B cell (primary cell): ENCODE measurements around the gene NPBWR2. TPM values are rescaled to one million over a fixed set of nuclear protein-coding genes. Genes with fewer than 3 reads are reported as not detected.

Source experiments
- ATAC-seq: fragments of 200-7000 bp; cut with Tn5 transposase; one replicate; pipeline ENCODE4 v1.10.0; 2021; ENCODE audit warnings: low read depth, mild to moderate bottlenecking, moderate number of reproducible peaks, moderate library complexity
- CTCF ChIA-PET: fragments of 350-600 bp; sonication (Branson Sonifier 250); formaldehyde crosslinking; loops from one replicate; lab custom pipeline; 2021; ENCODE audit warnings: antibody characterized with exemption, inconsistent platforms; lab: Charles Lee
- POLR2A ChIA-PET: fragments of 350-600 bp; sonication (Branson Sonifier 250); formaldehyde crosslinking; loops from one replicate; lab custom pipeline; 2021; ENCODE audit warnings: antibody characterized with exemption; lab: Charles Lee
- DNase-seq: peaks from one replicate; pipeline ENCODE4 v3.0.0; 2013
- H2AFZ ChIP-seq: 2 replicates; pipeline ENCODE4 v1.6.1; 2012; ENCODE audit warnings: mild to moderate bottlenecking, low read depth, low read length; ENCODE audit not compliant: insufficient read depth, poor library complexity, severe bottlenecking
- H3K27ac ChIP-seq, 2 donors: 1 replicate in 1 of 2; 2 replicates in 1 of 2; pipeline ENCODE4 v1.5.1; 2012 to 2013; ENCODE audit warnings: low read length in 2 of 2, mild to moderate bottlenecking in 2 of 2, moderate library complexity in 1 of 2
- H3K27me3 ChIP-seq, 4 experiments: fragments of 200-600 bp in 1 of 4; sonication (generic) in 1 of 4; replicated peaks in 1 of 4; 1 replicate in 2 of 4; 2 replicates in 2 of 4; pipeline versions ENCODE4 v1.6.1 to v1.7.0; 2013 to 2016; ENCODE audit warnings: low read length in 3 of 4, mild to moderate bottlenecking in 2 of 4, mixed read lengths in 1 of 4, moderate library complexity in 1 of 4; ENCODE audit not compliant: insufficient read depth in 4 of 4, control insufficient read depth in 3 of 4; ENCODE audit errors: control extremely low read depth in 1 of 4
- H3K36me3 ChIP-seq, 2 experiments: replicated peaks in 1 of 2; 1 replicate in 1 of 2; 2 replicates in 1 of 2; pipeline versions ENCODE4 v1.6.1 to v1.7.1; 2013; ENCODE audit warnings: low read length in 1 of 2; ENCODE audit not compliant: insufficient read depth in 2 of 2, control insufficient read depth in 1 of 2; ENCODE audit errors: control extremely low read depth in 1 of 2, extremely low read depth in 1 of 2
- H3K4me1 ChIP-seq, 2 donors: fragments of 200-600 bp in 1 of 2; sonication (generic) in 1 of 2; 1 replicate in 1 of 2; 2 replicates in 1 of 2; pipeline versions ENCODE4 v1.5.1 to v1.6.1; 2013 to 2017; ENCODE audit warnings: low read length in 2 of 2; ENCODE audit not compliant: control insufficient read depth in 2 of 2, insufficient read depth in 2 of 2
- H3K4me2 ChIP-seq: replicated peaks from 2 replicates; pipeline ENCODE3; 2012; ENCODE audit warnings: mild to moderate bottlenecking, low read depth, low read length; ENCODE audit not compliant: poor library complexity, severe bottlenecking
- H3K4me3 ChIP-seq, 5 experiments: fragments of 200-600 bp in 1 of 5; sonication (generic) in 1 of 5; 1 replicate in 3 of 5; 2 replicates in 2 of 5; pipeline versions ENCODE4 v1.5.1 to v1.7.0; 2011 to 2016; ENCODE audit warnings: low read length in 4 of 5, mild to moderate bottlenecking in 4 of 5, low read depth in 2 of 5, control low read depth in 1 of 5, moderate library complexity in 1 of 5; ENCODE audit not compliant: insufficient read depth in 1 of 5; ENCODE audit errors: control extremely low read depth in 1 of 5, extremely low read depth in 1 of 5
- H3K79me2 ChIP-seq: fragments of 200-600 bp; sonication (generic); one replicate; pipeline ENCODE4 v1.6.0; 2016; ENCODE audit warnings: low read length; ENCODE audit not compliant: control insufficient read depth, insufficient read depth
- H3K9ac ChIP-seq: fragments of 200-600 bp; sonication (generic); 2 replicates; pipeline ENCODE4 v1.6.1; 2017; ENCODE audit warnings: mild to moderate bottlenecking, low read length, moderate library complexity
- H3K9me3 ChIP-seq, 3 donors: one replicate each; pipeline versions ENCODE4 v1.6.1 to v1.7.1; 2013; ENCODE audit warnings: low read length in 2 of 3; ENCODE audit not compliant: control insufficient read depth in 2 of 3, insufficient read depth in 1 of 3; ENCODE audit errors: control extremely low read depth in 1 of 3
- H4K20me1 ChIP-seq: 2 replicates; pipeline ENCODE4 v1.6.0; 2012; ENCODE audit warnings: mild to moderate bottlenecking, low read length; ENCODE audit not compliant: insufficient read depth, control insufficient read depth, poor library complexity, severe bottlenecking
- H3K27ac Mint-ChIP-seq: one replicate; pipeline ENCODE4 v1.8.0; 2021; ENCODE audit warnings: mixed read lengths
- H3K27me3 Mint-ChIP-seq: one replicate; pipeline ENCODE4 v1.8.0; 2021; ENCODE audit warnings: mixed read lengths
- H3K4me1 Mint-ChIP-seq: one replicate; pipeline ENCODE4 v1.8.0; 2021; ENCODE audit warnings: mixed read lengths
- H3K4me3 Mint-ChIP-seq: one replicate; pipeline ENCODE4 v1.8.0; 2021; ENCODE audit warnings: mixed read lengths
- H3K9me3 Mint-ChIP-seq: one replicate; pipeline ENCODE4 v1.8.0; 2022; ENCODE audit warnings: mixed read lengths; ENCODE audit not compliant: insufficient read depth
- CTCF ChIP-seq: fragments of 200-600 bp; IDR thresholded peaks from one replicate; pipeline ENCODE4 v1.8.0; 2022; ENCODE audit warnings: antibody characterized with exemption, mild to moderate bottlenecking
- EZH2 ChIP-seq: IDR thresholded peaks from 2 replicates; pipeline ENCODE4 v1.6.1; 2012; ENCODE audit warnings: borderline replicate concordance, low read depth, mild to moderate bottlenecking, moderate library complexity, low read length; ENCODE audit not compliant: insufficient read depth, poor library complexity, severe bottlenecking
- WGBS: methylation state at CpG from one replicate; pipeline ENCODE4 v1.1.5; 2013; ENCODE audit warnings: missing lambda C conversion rate; ENCODE audit not compliant: insufficient coverage; 5-methylcytosine and 5-hydroxymethylcytosine counted together
- intact Hi-C: fragments of 100-400 bp; cut with micrococcal nuclease; formaldehyde crosslinking; loops from one replicate; pipeline ENCODE4 v1.10.0; 2022
- polyA plus RNA-seq: library from polyadenylated mRNA; depleted of rRNA; stranded (reverse); fragments of >200 nt; gene quantifications from 2 replicates; pipeline ENCODE4 v1.2.3, GENCODE V29; 2012
- total RNA-seq, 2 donors: library from RNA; stranded (reverse); fragments of 120-200 nt in 1 of 2; gene quantifications; 1 replicate in 1 of 2; 2 replicates in 1 of 2; pipeline versions ENCODE4 v1.2.3 to v1.2.4, GENCODE V29; 2013 to 2022

The NPBWR2 gene
- total and polyA plus RNA-seq, 2 donors (not counting 1 experiment from before 2014, with no cell fraction given), result 0.21 TPM; not detected in 1

GRCh38 chr20:64074184-64074789 lies 33.1 kb downstream of the NPBWR2 start:
- ATAC-seq, result no peak
- 73% methylated on average over 28 of the region's 28 CpGs for WGBS
- Histone ChIP-seq H3K9me3 (no peaks in the 10 kb centered on the region), H3K4me1 (peaks cover 26 to 76% of the 10 kb centered on the region in 2 donors), H3K4me3 (no peak overlapping the region), H4K20me1 (peaks cover 78% of the 10 kb centered on the region), H3K9ac (no peak overlapping the region), H3K4me2 (no peak overlapping the region), H3K36me3 (peaks cover 0 to 48% of the 10 kb centered on the region in 2 experiments), H3K27me3 (no peaks in the 10 kb centered on the region), H3K79me2 (peaks cover 30% of the 10 kb centered on the region), H2AFZ (no peak overlapping the region), H3K27ac (no peak overlapping the region)
- TF ChIP-seq EZH2, result no peak
- DNase-seq, result peak; percentile 28
- Mint-ChIP-seq H3K4me3 (no peak overlapping the region), H3K27me3 (no peaks in the 10 kb centered on the region), H3K27ac (peak overlapping the region; percentile 50), H3K9me3 (no peaks in the 10 kb centered on the region), H3K4me1 (peaks cover 57% of the 10 kb centered on the region)
- intact Hi-C loops, result no loop called here
- ChIA-PET CTCF (interaction anchor here (0.6 to 1.0 kb wide), 3 partner anchors 12 to 331 kb away, joined by 3 read pairs; partner anchors contain the start of gene PRPF6), POLR2A (interaction anchor here (0.6 to 0.7 kb wide), 3 partner anchors 12 to 114 kb away, joined by 3 to 4 read pairs (median 4); no protein-coding TSS in a partner anchor)

GRCh38 chr20:64073476-64074183 lies 33.7 kb downstream of the NPBWR2 start:
- WGBS, result 83% methylated on average over 34 of the region's 37 CpGs
- Histone ChIP-seq H3K4me3 (no peak overlapping the region), H3K4me2 (no peak overlapping the region), H3K36me3 (peaks cover 0 to 48% of the 10 kb centered on the region in 2 experiments), H3K27ac (no peak overlapping the region), H3K4me1 (peaks cover 26 to 83% of the 10 kb centered on the region in 2 donors), H2AFZ (no peak overlapping the region), H3K9ac (no peak overlapping the region), H3K9me3 (no peaks in the 10 kb centered on the region), H3K79me2 (peaks cover 31% of the 10 kb centered on the region), H4K20me1 (peaks cover 78% of the 10 kb centered on the region), H3K27me3 (no peaks in the 10 kb centered on the region)
- intact Hi-C loops, result no loop called here
- CTCF ChIA-PET, result interaction anchor here (0.9 to 1.0 kb wide), 2 partner anchors 11 to 93 kb away, joined by 3 read pairs; partner anchors contain the start of gene PRPF6
- no peak overlapping the region for H3K4me3 Mint-ChIP-seq
- POLR2A ChIA-PET, result interaction anchor here (0.6 kb wide), 1 partner anchor 113 kb away, joined by 4 read pairs; no protein-coding TSS in a partner anchor
- DNase-seq, result no peak
- ATAC-seq, result no peak
- no peak for TF ChIP-seq CTCF
- no peak for TF ChIP-seq EZH2
- no peaks in the 10 kb centered on the region for H3K9me3 Mint-ChIP-seq
- H3K27ac Mint-ChIP-seq, result peak overlapping the region; percentile 20
- H3K4me1 Mint-ChIP-seq, result peaks cover 53% of the 10 kb centered on the region
- H3K27me3 Mint-ChIP-seq, result no peaks in the 10 kb centered on the region
